Astrocyte (in vitro differentiated cells and primary cell): ENCODE data around the gene C7. TPM values are rescaled to one million over a fixed set of nuclear protein-coding genes. Genes with fewer than 3 reads are reported as not detected.

Experiments
- DNase-seq: peaks from one replicate; pipeline ENCODE4 v3.0.0-alpha.2; 2010; ENCODE audit warnings: low read depth
- FAIRE-seq: peaks from 2 replicates; lab custom pipeline; 2011; peaks lifted over from hg19 to GRCh38; lab: Jason Lieb, UNC
- H2AFZ ChIP-seq: 2 replicates; pipeline ENCODE4 v1.6.0; 2012; ENCODE audit warnings: low read depth, low read length, inconsistent platforms
- H3K27ac ChIP-seq: 2 replicates; pipeline ENCODE4 v1.5.1; 2011; ENCODE audit warnings: low read depth, low read length, inconsistent platforms
- H3K27me3 ChIP-seq: 2 replicates; pipeline ENCODE4 v1.6.0; 2011; ENCODE audit warnings: low read length, inconsistent platforms; ENCODE audit not compliant: insufficient read depth
- H3K36me3 ChIP-seq: 2 replicates; pipeline ENCODE4 v1.5.1; 2011; ENCODE audit warnings: low read length, inconsistent platforms; ENCODE audit not compliant: insufficient read depth
- H3K4me1 ChIP-seq: 2 replicates; pipeline ENCODE4 v1.5.1; 2011; ENCODE audit warnings: low read length, inconsistent platforms; ENCODE audit not compliant: insufficient read depth
- H3K4me2 ChIP-seq: 2 replicates; pipeline ENCODE4 v1.6.0; 2012; ENCODE audit warnings: low read length, inconsistent platforms
- H3K4me3 ChIP-seq: 2 replicates; pipeline ENCODE4 v1.5.1; 2011; ENCODE audit warnings: low read depth, mild to moderate bottlenecking, low read length, inconsistent platforms; ENCODE audit not compliant: insufficient read depth
- H3K79me2 ChIP-seq: 2 replicates; pipeline ENCODE4 v1.6.0; 2012; ENCODE audit warnings: mild to moderate bottlenecking, low read length, inconsistent platforms; ENCODE audit not compliant: insufficient read depth
- H3K9ac ChIP-seq: 2 replicates; pipeline ENCODE4 v1.6.0; 2012; ENCODE audit warnings: mild to moderate bottlenecking, low read length, inconsistent platforms
- H3K9me3 ChIP-seq: 2 replicates; pipeline ENCODE4 v1.5.1; 2012; ENCODE audit warnings: low read depth, mild to moderate bottlenecking, low read length, inconsistent platforms; ENCODE audit not compliant: insufficient read depth
- H4K20me1 ChIP-seq: 2 replicates; pipeline ENCODE4 v1.6.0; 2012; ENCODE audit warnings: low read length, inconsistent platforms; ENCODE audit not compliant: insufficient read depth
- H3K27ac Mint-ChIP-seq: one replicate; pipeline ENCODE4 v1.8.0; 2021; ENCODE audit warnings: mild to moderate bottlenecking, mixed read lengths; ENCODE audit not compliant: unreplicated experiment
- H3K27me3 Mint-ChIP-seq: one replicate; pipeline ENCODE4 v1.8.0; 2021; ENCODE audit warnings: low read depth, mixed read lengths; ENCODE audit not compliant: unreplicated experiment
- H3K36me3 Mint-ChIP-seq: one replicate; pipeline ENCODE4 v1.8.0; 2021; ENCODE audit warnings: low read depth, mixed read lengths; ENCODE audit not compliant: unreplicated experiment
- H3K4me1 Mint-ChIP-seq: one replicate; pipeline ENCODE4 v1.8.0; 2021; ENCODE audit warnings: low read depth, mixed read lengths; ENCODE audit not compliant: unreplicated experiment
- H3K4me3 Mint-ChIP-seq: one replicate; pipeline ENCODE4 v1.8.0; 2021; ENCODE audit warnings: mild to moderate bottlenecking, moderate library complexity, mixed read lengths; ENCODE audit not compliant: unreplicated experiment
- H3K9me3 Mint-ChIP-seq: one replicate; pipeline ENCODE4 v1.8.0; 2021; ENCODE audit warnings: mild to moderate bottlenecking, mixed read lengths; ENCODE audit not compliant: unreplicated experiment
- EZH2 ChIP-seq: IDR thresholded peaks from 2 replicates; pipeline ENCODE4 v1.6.1; 2012; ENCODE audit warnings: mild to moderate bottlenecking, low read length, inconsistent platforms; ENCODE audit not compliant: insufficient read depth
- total RNA-seq: library from RNA; stranded (reverse); gene quantifications from 2 replicates; pipeline ENCODE4 v1.2.1, GENCODE V29; 2021
- TF ChIP-seq, protein P1 (sequence below): IDR thresholded peaks from 2 replicates; pipeline ENCODE4 v1.5.1; 2011; ENCODE audit warnings: low read depth, mild to moderate bottlenecking, inconsistent platforms, low read length, moderate library complexity; ENCODE audit not compliant: insufficient read depth

Gene C7
- total RNA-seq, 1 donor from 2014 or later: 0.66 TPM

DNA sequence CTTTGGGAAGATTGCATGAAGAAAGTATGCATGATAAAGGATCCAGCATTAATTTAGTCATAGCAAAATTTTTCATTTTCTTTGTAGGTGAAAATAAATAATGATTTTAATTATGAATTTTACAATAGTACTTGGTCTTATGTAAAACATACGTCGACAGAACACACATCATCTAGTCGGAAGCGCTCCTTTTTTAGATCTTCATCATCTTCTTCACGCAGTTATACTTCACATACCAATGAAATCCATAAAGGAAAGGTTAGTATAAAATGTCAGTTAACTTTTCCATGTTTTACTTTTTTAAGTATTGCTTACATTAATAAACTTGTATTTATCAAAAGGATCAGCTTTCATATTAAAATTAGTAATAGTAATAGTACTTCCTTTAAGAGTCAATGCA lies 35.8 kb downstream of the C7 start:
- no peaks in the 10 kb centered on the region for H4K20me1 ChIP-seq
- no peak overlapping the region for H3K27ac Mint-ChIP-seq
- no peaks in the 10 kb centered on the region for H3K79me2 ChIP-seq
- peaks cover 4% of the 10 kb centered on the region for H3K27me3 ChIP-seq
- no peak overlapping the region for H3K4me2 ChIP-seq
- H3K9me3 Mint-ChIP-seq: no peaks in the 10 kb centered on the region
- FAIRE-seq: no peak
- no peaks in the 10 kb centered on the region for H3K9me3 ChIP-seq
- H3K27ac ChIP-seq: no peak overlapping the region
- H3K9ac ChIP-seq: no peak overlapping the region
- H3K36me3 Mint-ChIP-seq: no peaks in the 10 kb centered on the region
- no peak overlapping the region for H3K4me3 ChIP-seq
- H3K4me1 Mint-ChIP-seq: no peaks in the 10 kb centered on the region
- H2AFZ ChIP-seq: no peak overlapping the region
- H3K27me3 Mint-ChIP-seq: no peaks in the 10 kb centered on the region
- DNase-seq: no peak
- H3K4me3 Mint-ChIP-seq: no peak overlapping the region
- H3K36me3 ChIP-seq: no peaks in the 10 kb centered on the region
- H3K4me1 ChIP-seq: no peaks in the 10 kb centered on the region
- TF ChIP-seq, protein P1, sequence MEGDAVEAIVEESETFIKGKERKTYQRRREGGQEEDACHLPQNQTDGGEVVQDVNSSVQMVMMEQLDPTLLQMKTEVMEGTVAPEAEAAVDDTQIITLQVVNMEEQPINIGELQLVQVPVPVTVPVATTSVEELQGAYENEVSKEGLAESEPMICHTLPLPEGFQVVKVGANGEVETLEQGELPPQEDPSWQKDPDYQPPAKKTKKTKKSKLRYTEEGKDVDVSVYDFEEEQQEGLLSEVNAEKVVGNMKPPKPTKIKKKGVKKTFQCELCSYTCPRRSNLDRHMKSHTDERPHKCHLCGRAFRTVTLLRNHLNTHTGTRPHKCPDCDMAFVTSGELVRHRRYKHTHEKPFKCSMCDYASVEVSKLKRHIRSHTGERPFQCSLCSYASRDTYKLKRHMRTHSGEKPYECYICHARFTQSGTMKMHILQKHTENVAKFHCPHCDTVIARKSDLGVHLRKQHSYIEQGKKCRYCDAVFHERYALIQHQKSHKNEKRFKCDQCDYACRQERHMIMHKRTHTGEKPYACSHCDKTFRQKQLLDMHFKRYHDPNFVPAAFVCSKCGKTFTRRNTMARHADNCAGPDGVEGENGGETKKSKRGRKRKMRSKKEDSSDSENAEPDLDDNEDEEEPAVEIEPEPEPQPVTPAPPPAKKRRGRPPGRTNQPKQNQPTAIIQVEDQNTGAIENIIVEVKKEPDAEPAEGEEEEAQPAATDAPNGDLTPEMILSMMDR: no peak
- no peak for TF ChIP-seq EZH2

DNA sequence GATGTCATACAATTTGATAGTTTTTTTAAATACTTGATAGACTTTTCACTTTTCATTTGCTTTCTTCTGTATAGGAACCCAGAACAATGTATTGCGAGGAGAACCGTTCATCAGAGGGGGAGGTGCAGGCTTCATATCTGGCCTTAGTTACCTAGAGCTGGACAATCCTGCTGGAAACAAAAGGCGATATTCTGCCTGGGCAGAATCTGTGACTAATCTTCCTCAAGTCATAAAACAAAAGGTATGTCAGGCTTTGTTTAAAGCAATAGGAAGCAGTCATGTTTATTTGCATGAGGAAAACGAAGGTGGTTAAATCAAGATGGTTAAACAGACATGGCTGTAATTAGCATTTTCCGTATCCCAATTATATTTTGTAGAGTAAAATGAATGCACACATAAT lies 46.0 kb downstream of the C7 start:
- DNase-seq (no peak), FAIRE-seq (no peak)
- peaks cover 15% of the 10 kb centered on the region for H3K9me3 Mint-ChIP-seq
- no peaks in the 10 kb centered on the region for H3K79me2 ChIP-seq
- peaks cover 3% of the 10 kb centered on the region for H3K27me3 ChIP-seq
- H3K4me2 ChIP-seq: no peak overlapping the region
- H4K20me1 ChIP-seq: no peaks in the 10 kb centered on the region
- no peaks in the 10 kb centered on the region for H3K4me1 ChIP-seq
- no peak overlapping the region for H3K4me3 ChIP-seq
- no peaks in the 10 kb centered on the region for H3K36me3 Mint-ChIP-seq
- no peaks in the 10 kb centered on the region for H3K27me3 Mint-ChIP-seq
- TF ChIP-seq, protein P1: no peak
- no peak for TF ChIP-seq EZH2
- no peak overlapping the region for H2AFZ ChIP-seq
- H3K4me1 Mint-ChIP-seq: no peaks in the 10 kb centered on the region
- no peak overlapping the region for H3K9ac ChIP-seq
- no peak overlapping the region for H3K27ac ChIP-seq
- H3K4me3 Mint-ChIP-seq: no peak overlapping the region
- H3K9me3 ChIP-seq: peaks cover 7% of the 10 kb centered on the region
- H3K27ac Mint-ChIP-seq: no peak overlapping the region
- H3K36me3 ChIP-seq: no peaks in the 10 kb centered on the region

DNA sequence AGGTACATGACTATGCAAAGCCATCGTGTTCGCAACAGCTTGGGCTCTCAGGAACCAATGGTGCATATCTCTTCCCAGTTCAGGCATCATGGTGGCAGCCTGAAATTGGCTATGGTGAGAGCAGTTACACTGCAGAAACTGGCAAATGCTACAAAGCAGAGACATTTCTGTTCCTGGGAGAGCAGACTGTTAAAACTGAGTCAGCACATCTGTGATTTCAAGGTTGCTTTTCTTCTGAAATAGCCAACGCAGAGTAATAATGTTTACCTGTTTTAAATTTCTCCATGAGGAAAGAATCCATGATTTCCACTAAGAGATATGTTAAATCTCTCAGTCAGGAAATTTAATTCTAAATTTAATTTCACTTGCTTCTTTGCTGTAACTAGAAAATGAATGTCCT lies 47.8 kb downstream of the C7 start:
- Mint-ChIP-seq H3K27ac (no peak overlapping the region), H3K36me3 (no peaks in the 10 kb centered on the region), H3K4me1 (peaks cover 1% of the 10 kb centered on the region), H3K9me3 (peaks cover 15% of the 10 kb centered on the region), H3K4me3 (no peak overlapping the region), H3K27me3 (no peaks in the 10 kb centered on the region)
- H3K27me3 ChIP-seq: no peaks in the 10 kb centered on the region
- no peaks in the 10 kb centered on the region for H3K79me2 ChIP-seq
- no peak overlapping the region for H3K27ac ChIP-seq
- no peak overlapping the region for H3K9ac ChIP-seq
- no peak overlapping the region for H2AFZ ChIP-seq
- TF ChIP-seq, protein P1: no peak
- no peak for TF ChIP-seq EZH2
- no peaks in the 10 kb centered on the region for H3K4me1 ChIP-seq
- no peak for FAIRE-seq
- DNase-seq: no peak
- no peaks in the 10 kb centered on the region for H4K20me1 ChIP-seq
- H3K36me3 ChIP-seq: no peaks in the 10 kb centered on the region
- H3K4me2 ChIP-seq: no peak overlapping the region
- H3K9me3 ChIP-seq: peaks cover 7% of the 10 kb centered on the region
- H3K4me3 ChIP-seq: no peak overlapping the region
